Psoas muscle (tissue), 8 donors: ENCODE measurements around the gene ZNRD2. TPM values are rescaled to one million over a fixed set of nuclear protein-coding genes. Genes with fewer than 3 reads are reported as not detected.

ENCODE experiments used
- ATAC-seq, 4 donors: fragments of 200-7000 bp; cut with Tn5 transposase; one replicate each; pipeline ENCODE4 v1.9.1; 2020; ENCODE audit warnings: moderate library complexity in 3 of 4, mild to moderate bottlenecking in 2 of 4
- DNase-seq, 2 donors: peaks; one replicate each; pipeline ENCODE4 v3.0.0-alpha.2; 2020
- H3K27ac ChIP-seq: fragments of 200-600 bp; one replicate; pipeline ENCODE4 v1.8.0; 2022
- H3K27me3 ChIP-seq, 3 donors: fragments of 200-600 bp in 1 of 3; one replicate each; pipeline versions ENCODE4 v1.6.1 to v1.8.0; 2013 to 2022; ENCODE audit warnings: low read length in 2 of 3, mild to moderate bottlenecking in 2 of 3, moderate library complexity in 1 of 3; ENCODE audit not compliant: insufficient read depth in 3 of 3
- H3K36me3 ChIP-seq, 2 donors: fragments of 200-600 bp in 1 of 2; one replicate each; pipeline versions ENCODE4 v1.6.1 to v1.8.0; 2013 to 2022; ENCODE audit warnings: low read depth in 1 of 2, mild to moderate bottlenecking in 1 of 2, moderate library complexity in 1 of 2; ENCODE audit not compliant: insufficient read depth in 1 of 2
- H3K4me1 ChIP-seq: fragments of 200-600 bp; one replicate; pipeline ENCODE4 v1.8.0; 2022
- H3K4me3 ChIP-seq: fragments of 200-600 bp; one replicate; pipeline ENCODE4 v1.8.0; 2022; ENCODE audit warnings: mild to moderate bottlenecking
- H3K9me3 ChIP-seq: fragments of 200-600 bp; one replicate; pipeline ENCODE4 v1.8.0; 2022
- WGBS, 3 donors: extraction: QIAGEN DNeasy Blood & Tissue Kit; methylation state at CpG; one replicate each; pipeline versions ENCODE4 v1.1.6 to v1.1.7; 2013; 5-methylcytosine and 5-hydroxymethylcytosine counted together
- intact Hi-C, 2 donors: fragments of 100-400 bp; cut with DNase I; formaldehyde crosslinking; loops; one replicate each; pipeline versions ENCODE4 v1.11.0 to v1.14.2; 2022
- polyA plus RNA-seq, 3 donors: library from polyadenylated mRNA; stranded (reverse); fragments of 200-250 nt; gene quantifications; one replicate each; pipeline ENCODE4 v1.2.3, GENCODE V29; 2013
- total RNA-seq, 4 donors: library from RNA; stranded (reverse); fragmentation: NEBNext Ultra II Directional in 2 of 4; extraction: Animal tissue kit (Norgen Biotek cat#: 25700) in 2 of 4; gene quantifications; one replicate each; pipeline versions ENCODE4 v1.2.1 to v1.2.4, GENCODE V29; 2021 to 2023
- TF ChIP-seq, protein P1 (sequence below): fragments of 200-600 bp; IDR thresholded peaks from one replicate; pipeline ENCODE4 v1.8.0; 2022; ENCODE audit warnings: antibody characterized with exemption
- donor health status: healthy with polysubstance abuse.
- donor health status: DM: no; HTN: no; CAD: no; lungs with moderate emphysema.
- donor health status: Bipolar disorder and iron deficiency.
- donor health status: healthy.
- donor health status: DM: yes; HTN: yes; CAD: no.
- donor health status: DM: no; HTN: no; CAD: no.
- donor health status: DM: no; HTN: no; CAD: no.
- donor health status: DM: yes; HTN: yes; CAD: no.

Gene ZNRD2
- total and polyA plus RNA-seq, 7 donors = 31.6 to 118 (median 43.5) TPM

DNA sequence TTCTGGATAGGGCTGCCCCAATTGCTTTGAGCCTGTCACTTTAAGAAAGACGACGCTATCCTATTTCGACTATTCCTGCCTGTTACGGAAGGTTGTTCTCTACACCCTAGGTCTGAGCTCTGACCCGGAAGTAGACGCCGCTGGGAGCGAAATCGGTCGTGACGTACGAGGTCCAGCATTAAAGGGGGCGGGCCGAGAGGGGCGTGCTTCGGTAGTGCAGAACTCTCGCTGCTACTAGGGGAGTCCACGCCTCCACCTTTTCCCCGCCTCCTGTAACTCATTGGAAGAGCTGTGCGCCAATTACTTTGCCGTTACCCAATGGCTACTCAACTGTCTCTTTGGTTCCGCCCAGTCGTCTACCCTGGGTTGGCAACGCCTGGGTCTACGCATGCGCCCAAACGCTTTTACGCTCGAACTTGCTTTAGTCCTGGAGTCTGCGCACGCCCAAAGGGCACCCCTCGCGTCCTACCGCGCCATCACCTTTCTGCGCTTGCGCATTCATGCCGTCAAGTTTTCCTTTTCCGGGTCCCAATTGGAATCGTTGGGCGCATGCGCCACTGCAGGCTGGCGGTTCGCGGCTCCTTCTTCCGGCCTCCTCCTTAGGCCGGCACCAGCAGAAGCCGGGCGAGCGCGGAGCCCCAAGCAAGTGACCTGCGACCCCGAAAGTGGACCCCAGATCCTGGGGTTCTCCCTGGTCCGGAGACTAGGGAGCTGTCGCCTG, 45.1 kb downstream of the ZNRD2 start, which contains the start of gene PCNX3:
PCNX3 (plus strand) TSS at position 548 of the 721 bp plus-strand sequence. CDS start 536 bp downstream, outside the sequence.
- Histone ChIP-seq H3K4me3 (peak within 1 kb of the TSS; percentile 97), H3K4me1 (peaks cover 35% of the 10 kb centered on the region), H3K27me3 (no peaks in the 10 kb centered on the region), H3K9me3 (no peaks in the 10 kb centered on the region), H3K36me3 (peaks cover 0 to 43% of the 10 kb centered on the region in 2 donors), H3K27ac (peak within 1 kb of the TSS; percentile 89)
- peak; percentile 100 for DNase-seq
- intact Hi-C loops = loop anchor here in 1 of 2 donors (5.0 kb wide), 1 partner anchor 97 kb away; the partner anchor contains the start of gene KAT5
- TF ChIP-seq, protein P1, sequence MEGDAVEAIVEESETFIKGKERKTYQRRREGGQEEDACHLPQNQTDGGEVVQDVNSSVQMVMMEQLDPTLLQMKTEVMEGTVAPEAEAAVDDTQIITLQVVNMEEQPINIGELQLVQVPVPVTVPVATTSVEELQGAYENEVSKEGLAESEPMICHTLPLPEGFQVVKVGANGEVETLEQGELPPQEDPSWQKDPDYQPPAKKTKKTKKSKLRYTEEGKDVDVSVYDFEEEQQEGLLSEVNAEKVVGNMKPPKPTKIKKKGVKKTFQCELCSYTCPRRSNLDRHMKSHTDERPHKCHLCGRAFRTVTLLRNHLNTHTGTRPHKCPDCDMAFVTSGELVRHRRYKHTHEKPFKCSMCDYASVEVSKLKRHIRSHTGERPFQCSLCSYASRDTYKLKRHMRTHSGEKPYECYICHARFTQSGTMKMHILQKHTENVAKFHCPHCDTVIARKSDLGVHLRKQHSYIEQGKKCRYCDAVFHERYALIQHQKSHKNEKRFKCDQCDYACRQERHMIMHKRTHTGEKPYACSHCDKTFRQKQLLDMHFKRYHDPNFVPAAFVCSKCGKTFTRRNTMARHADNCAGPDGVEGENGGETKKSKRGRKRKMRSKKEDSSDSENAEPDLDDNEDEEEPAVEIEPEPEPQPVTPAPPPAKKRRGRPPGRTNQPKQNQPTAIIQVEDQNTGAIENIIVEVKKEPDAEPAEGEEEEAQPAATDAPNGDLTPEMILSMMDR = no peak
- ATAC-seq = peak; percentile 85 to 88 (median 85)
- WGBS, 3 donors = 0% methylated on average over 52 to 55 of the region's 55 CpGs

DNA sequence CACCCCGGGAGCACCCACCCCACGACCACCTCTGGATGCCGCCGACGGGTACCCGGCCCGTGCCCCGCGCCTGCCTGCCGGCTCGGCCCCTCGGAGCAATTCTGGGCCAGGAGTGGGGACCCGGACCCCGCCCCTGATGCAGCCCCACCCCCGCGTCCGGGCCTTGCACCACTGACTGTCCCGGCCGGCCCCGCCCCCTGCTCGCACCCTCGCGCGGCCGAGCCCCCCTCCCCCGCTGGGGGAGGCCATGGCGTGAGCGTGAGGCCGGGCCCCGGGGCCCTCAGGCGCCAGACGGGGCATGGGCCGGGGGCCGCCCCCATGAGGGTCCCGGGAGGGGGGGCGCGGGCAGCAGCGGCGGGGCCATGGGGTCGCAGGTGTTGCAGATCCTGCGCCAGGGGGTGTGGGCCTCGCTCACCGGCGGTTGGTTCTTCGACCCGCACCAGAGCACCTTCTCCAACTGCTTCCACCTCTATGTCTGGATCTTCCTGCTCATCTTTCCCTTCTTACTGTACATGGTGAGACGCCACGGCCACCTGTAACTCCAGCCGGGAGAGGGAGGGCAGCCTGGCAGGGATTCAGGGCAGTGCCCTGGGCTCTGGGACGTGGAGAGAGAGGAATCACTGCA, 45.8 kb downstream of the ZNRD2 start:
- Histone ChIP-seq H3K4me1 (peaks cover 31% of the 10 kb centered on the region), H3K4me3 (peak overlapping the region; percentile 97), H3K36me3 (peaks cover 0 to 47% of the 10 kb centered on the region in 2 donors), H3K27ac (peak overlapping the region; percentile 89), H3K27me3 (no peaks in the 10 kb centered on the region), H3K9me3 (no peaks in the 10 kb centered on the region)
- intact Hi-C loops = loop anchor here in 1 of 2 donors (2.0 to 5.0 kb wide), 2 partner anchors 41 to 96 kb away; partner anchors contain the start of gene KAT5
- ATAC-seq = peak; percentile 1 to 4 (median 2)
- WGBS, 3 donors = 0 to 1% (median 0%) methylated on average over 22 to 50 of the region's 50 CpGs
- TF ChIP-seq, protein P1 = no peak
- DNase-seq = peak in 1 of 2 donors; percentile 75

DNA sequence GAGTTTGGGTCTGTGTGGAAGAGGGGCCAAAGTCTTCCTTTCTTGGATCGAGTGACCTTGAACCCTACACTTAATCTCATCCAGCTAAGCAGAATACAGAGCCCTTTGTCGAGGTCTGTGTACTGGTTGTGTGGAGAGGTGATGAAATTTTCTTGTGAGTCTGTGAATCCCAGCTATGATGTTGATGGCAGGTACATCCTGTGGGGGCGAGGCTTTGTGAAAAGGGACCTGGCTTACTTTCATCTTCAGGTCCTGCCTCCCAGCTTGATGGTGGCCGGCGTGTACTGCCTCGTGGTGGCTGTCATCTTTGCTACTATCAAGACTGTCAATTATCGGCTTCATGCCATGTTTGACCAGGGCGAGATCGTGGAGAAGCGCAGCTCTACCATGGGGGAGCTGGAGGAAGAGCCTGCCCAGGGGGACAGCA, 46.3 kb downstream of the ZNRD2 start:
- intact Hi-C loops = loop anchor here in 1 of 2 donors (2.0 to 5.0 kb wide), 2 partner anchors 40 to 96 kb away; partner anchors contain the start of gene KAT5
- WGBS, 3 donors = 57 to 68% (median 64%) methylated on average over 10 of the region's 10 CpGs

DNA sequence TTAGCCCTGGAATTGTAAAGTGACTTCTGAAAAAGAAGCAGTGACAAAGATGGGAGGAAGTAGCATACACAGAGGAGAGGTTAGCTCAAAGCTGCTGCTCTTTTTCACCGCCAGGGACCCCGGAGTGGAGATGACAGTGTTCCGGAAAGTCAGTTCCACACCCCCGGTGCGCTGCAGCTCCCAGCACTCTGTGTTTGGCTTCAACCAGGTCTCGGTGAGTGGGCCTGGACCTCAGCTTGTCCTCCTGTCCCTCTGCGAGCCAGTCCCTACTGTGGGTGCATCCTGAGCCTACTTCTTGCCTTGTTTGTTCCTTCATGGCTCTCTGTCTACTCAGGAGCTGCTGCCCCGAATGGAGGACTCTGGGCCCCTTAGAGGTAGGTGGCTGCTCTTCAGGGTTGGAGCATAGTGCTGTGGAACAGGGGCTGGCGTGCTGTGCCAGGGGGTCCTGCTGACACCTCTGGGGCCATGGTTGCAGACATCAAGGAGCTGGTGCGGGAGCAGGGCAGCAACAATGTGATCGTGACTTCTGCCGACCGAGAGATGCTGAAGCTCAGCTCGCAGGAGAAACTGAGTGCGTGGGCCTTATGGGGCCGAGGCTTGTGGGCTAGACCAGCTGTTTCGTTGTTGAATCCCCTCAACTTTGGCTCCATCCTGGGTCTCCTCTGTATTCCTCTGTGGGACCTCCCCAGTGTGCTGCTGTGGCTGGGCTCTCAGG, 47.0 kb downstream of the ZNRD2 start:
- Histone ChIP-seq H3K4me3 (peak overlapping the region; percentile 97), H3K27ac (no peak overlapping the region), H3K9me3 (no peaks in the 10 kb centered on the region), H3K36me3 (peaks cover 0 to 54% of the 10 kb centered on the region in 2 donors), H3K27me3 (no peaks in the 10 kb centered on the region), H3K4me1 (peaks cover 26% of the 10 kb centered on the region)
- TF ChIP-seq, protein P1 = no peak
- ATAC-seq (no peak), DNase-seq (no peak)
- intact Hi-C loops = loop anchor here in 1 of 2 donors (2.0 to 5.0 kb wide), 2 partner anchors 40 to 95 kb away; partner anchors contain the start of gene KAT5
- WGBS, 3 donors = 88 to 90% (median 89%) methylated on average over 17 of the region's 17 CpGs

More for the DNA sequence above, 46.3 kb downstream of the ZNRD2 start:
- Histone ChIP-seq H3K4me3 (peak overlapping the region; percentile 97), H3K27me3 (no peaks in the 10 kb centered on the region), H3K27ac (peak overlapping the region; percentile 89), H3K9me3 (no peaks in the 10 kb centered on the region), H3K36me3 (peaks cover 0 to 52% of the 10 kb centered on the region in 2 donors), H3K4me1 (peaks cover 31% of the 10 kb centered on the region)
- DNase-seq = no peak
- TF ChIP-seq, protein P1 = no peak
- ATAC-seq = no peak
